Mucosa of stomach (tissue), 1 donor: ENCODE data around the gene TBX20.

Experiments used
- H3K27me3 ChIP-seq: one replicate; pipeline ENCODE4 v1.7.0; 2013; ENCODE audit warnings: mild to moderate bottlenecking, low read length; ENCODE audit not compliant: control insufficient read depth, insufficient read depth
- H3K36me3 ChIP-seq: one replicate; pipeline ENCODE4 v1.7.0; 2013; ENCODE audit warnings: low read length; ENCODE audit not compliant: control insufficient read depth, insufficient read depth
- H3K4me1 ChIP-seq: one replicate; pipeline ENCODE4 v1.7.0; 2013; ENCODE audit warnings: mild to moderate bottlenecking, low read length; ENCODE audit not compliant: control insufficient read depth, insufficient read depth
- H3K4me3 ChIP-seq: one replicate; pipeline ENCODE4 v1.7.0; 2013; ENCODE audit warnings: low read length
- H3K9ac ChIP-seq: one replicate; pipeline ENCODE4 v1.7.0; 2013; ENCODE audit warnings: mild to moderate bottlenecking, low read length, moderate library complexity
- H3K9me3 ChIP-seq: one replicate; pipeline ENCODE4 v1.7.0; 2013; ENCODE audit warnings: mild to moderate bottlenecking, low read length, moderate library complexity; ENCODE audit not compliant: control insufficient read depth
- donor health status: Pancreatic carcinoma.

TBX20 gene, protein sequence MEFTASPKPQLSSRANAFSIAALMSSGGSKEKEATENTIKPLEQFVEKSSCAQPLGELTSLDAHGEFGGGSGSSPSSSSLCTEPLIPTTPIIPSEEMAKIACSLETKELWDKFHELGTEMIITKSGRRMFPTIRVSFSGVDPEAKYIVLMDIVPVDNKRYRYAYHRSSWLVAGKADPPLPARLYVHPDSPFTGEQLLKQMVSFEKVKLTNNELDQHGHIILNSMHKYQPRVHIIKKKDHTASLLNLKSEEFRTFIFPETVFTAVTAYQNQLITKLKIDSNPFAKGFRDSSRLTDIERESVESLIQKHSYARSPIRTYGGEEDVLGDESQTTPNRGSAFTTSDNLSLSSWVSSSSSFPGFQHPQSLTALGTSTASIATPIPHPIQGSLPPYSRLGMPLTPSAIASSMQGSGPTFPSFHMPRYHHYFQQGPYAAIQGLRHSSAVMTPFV

DNA sequence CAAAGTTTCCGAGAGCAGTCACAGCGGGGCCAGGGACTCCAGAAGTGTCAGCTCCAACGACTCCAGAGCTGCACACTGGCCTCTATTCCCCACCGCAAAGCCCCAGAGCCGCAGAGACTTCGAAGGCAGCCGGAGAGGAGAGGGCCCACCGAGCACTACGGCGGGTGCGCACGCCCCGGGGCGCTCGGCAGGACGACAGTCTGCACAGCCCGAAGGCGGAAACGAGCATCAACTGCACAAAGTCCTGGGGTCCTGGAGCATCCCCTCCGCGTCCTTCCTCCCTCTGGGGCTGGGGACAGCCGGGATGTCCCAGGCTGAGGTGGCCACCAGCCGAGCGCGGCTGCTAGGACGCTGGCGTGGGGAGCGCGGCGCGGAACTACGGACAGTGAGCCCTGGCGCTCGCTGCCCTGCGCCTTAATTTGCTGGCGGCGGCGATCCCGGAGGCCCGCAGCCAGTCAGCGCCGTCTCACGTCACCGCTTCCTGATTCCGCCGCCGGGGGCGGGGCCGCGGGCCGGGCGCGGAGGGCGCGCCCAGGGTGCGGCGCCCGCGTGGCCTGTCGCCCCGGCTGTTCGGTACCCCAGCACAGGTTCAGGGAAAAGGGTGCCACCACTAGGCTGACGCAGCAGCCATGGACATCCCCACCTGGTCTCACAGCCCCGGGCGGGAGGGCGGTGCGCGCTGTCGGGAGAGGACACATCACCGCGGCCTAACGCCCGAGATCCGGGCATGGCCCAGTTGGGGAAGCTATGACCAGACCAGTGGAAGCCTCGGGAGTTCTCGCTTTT lies at the start of gene TBX20:
TBX20 (minus strand) TSS at position 391 of the 786 bp plus-strand sequence. CDS start 480 bp downstream, outside the sequence.
- H3K4me1 ChIP-seq, result peaks cover 5% of the 10 kb centered on the region
- no peaks in the 10 kb centered on the region for H3K36me3 ChIP-seq
- no peak within 1 kb of the TSS for H3K9ac ChIP-seq
- peak within 1 kb of the TSS; percentile 46 for H3K4me3 ChIP-seq
- peaks cover 98% of the 10 kb centered on the region for H3K27me3 ChIP-seq
- H3K9me3 ChIP-seq, result no peaks in the 10 kb centered on the region

DNA sequence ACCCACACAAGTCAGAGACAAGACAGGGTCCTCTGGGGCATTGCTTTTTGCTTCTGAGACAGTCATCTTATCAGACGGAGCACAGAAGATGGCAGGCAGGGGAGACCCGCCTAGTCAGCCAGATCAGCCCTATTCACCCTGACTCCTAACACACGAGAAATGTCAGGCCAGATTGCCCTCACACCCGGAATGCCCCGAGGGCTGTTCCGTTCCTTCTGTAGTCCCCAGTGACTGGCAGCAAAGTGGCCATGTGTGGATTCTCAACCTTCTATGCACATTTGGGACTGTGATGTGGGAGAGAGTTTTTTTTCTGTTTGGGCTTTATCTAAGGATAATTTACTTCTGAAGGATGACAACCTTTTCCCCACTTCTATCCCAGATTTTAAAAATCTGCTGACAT lies 35.5 kb upstream of the TBX20 start:
- Histone ChIP-seq H3K36me3 (no peaks in the 10 kb centered on the region), H3K9me3 (no peaks in the 10 kb centered on the region), H3K9ac (no peak overlapping the region), H3K27me3 (peaks cover 3% of the 10 kb centered on the region), H3K4me3 (no peak overlapping the region), H3K4me1 (no peaks in the 10 kb centered on the region)

DNA sequence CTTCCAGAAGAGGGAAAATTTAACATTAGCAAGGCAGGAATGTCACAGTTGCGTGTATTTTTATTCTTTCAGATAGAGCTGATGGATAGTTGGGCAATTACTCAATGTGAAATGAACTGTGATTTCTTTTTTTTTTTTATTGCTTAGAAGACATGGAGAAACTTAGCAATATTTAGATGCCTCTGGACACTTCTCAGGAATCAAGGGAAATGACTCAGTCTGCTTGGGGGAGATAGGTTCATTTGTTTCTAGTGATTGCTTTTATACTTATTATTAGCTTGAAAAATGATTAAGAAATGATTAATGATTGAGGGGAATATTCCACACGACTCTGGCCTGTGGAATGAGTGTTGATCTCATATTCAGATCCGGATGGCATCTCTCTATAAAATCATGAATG lies 33.1 kb upstream of the TBX20 start:
- no peak overlapping the region for H3K4me3 ChIP-seq
- no peaks in the 10 kb centered on the region for H3K9me3 ChIP-seq
- H3K36me3 ChIP-seq, result no peaks in the 10 kb centered on the region
- peaks cover 14% of the 10 kb centered on the region for H3K27me3 ChIP-seq
- no peaks in the 10 kb centered on the region for H3K4me1 ChIP-seq
- H3K9ac ChIP-seq, result no peak overlapping the region

DNA sequence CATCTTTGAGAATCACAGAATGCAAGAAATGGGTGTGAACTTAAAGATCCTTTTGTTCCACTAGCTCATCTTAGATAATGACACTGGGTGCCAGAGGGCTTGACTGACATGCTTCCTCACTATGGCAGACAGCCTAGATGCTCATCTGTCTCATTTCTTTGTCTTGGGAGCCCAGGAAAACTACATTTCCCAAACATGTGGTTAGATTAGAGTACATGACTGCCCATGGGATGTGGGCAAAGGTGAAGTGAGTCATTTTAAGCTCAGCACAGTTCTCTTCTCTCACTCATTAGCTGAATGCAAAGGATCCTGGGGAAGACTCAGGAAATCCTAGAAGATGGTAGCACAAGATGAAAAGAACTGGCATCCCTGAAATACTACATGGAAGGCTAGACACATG lies 32.5 kb upstream of the TBX20 start:
- peaks cover 14% of the 10 kb centered on the region for H3K27me3 ChIP-seq
- no peaks in the 10 kb centered on the region for H3K4me1 ChIP-seq
- H3K9ac ChIP-seq, result no peak overlapping the region
- H3K9me3 ChIP-seq, result no peaks in the 10 kb centered on the region
- no peak overlapping the region for H3K4me3 ChIP-seq
- no peaks in the 10 kb centered on the region for H3K36me3 ChIP-seq

DNA sequence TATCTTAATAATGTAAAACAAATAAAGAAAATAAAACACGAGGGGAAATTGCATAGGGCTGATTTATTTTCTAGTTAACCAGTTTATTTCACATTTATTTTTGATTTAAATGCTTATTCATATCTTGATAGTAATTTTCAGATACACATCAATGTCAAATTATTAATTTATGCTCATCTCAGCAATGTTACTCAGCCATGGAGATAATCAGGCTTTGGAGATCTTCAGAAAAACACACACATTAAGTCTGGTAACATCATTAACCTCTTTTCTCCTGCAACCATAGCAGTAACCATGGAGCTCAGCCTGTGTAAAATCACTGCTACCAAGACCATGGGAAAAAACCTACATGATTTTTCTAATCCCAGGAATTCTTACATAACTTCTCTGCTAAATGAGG lies 31.9 kb upstream of the TBX20 start:
- Histone ChIP-seq H3K4me3 (no peak overlapping the region), H3K9ac (no peak overlapping the region), H3K36me3 (no peaks in the 10 kb centered on the region), H3K9me3 (no peaks in the 10 kb centered on the region), H3K4me1 (no peaks in the 10 kb centered on the region), H3K27me3 (peaks cover 14% of the 10 kb centered on the region)

DNA sequence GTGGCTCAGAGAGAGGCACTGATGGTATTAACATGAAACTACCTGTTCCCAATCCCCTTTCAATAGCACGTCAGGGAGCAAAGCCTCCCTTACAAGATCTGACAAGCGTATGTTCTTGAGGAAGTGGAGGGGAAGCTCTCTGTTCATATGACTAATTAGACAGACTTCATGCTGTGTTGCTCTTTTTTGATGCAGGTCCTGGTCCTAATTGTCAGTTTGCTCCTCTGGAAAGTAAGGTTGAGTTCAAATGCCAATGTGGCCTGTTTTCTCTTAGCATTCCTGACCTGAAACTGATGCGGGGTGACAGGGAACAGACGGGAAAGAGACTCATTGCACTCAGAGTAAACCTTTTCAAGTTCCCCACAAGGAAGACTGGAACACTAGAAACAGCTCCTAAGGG lies 27.0 kb upstream of the TBX20 start:
- Histone ChIP-seq H3K4me1 (no peaks in the 10 kb centered on the region), H3K9me3 (no peaks in the 10 kb centered on the region), H3K4me3 (no peak overlapping the region), H3K9ac (no peak overlapping the region), H3K27me3 (peaks cover 14% of the 10 kb centered on the region), H3K36me3 (no peaks in the 10 kb centered on the region)

DNA sequence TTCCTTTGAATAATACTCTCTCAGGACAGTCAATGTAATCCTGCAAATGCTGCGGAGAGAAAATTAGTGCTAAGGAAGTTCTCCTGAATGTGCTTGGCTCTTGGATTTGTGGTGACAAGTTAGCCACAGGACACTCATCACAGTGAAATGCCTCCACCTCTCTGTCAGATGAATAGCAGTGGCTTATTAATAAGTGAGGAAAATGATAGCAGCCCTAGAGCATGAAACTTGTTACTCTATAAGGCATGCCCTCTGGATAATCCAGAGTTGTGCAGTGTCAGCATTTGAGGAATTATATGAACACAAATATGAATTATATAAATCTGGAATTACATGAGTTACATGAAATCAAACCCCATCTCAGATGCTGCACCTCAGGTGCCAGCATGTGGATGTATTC lies 23.5 kb upstream of the TBX20 start:
- Histone ChIP-seq H3K27me3 (no peaks in the 10 kb centered on the region), H3K36me3 (no peaks in the 10 kb centered on the region), H3K4me1 (no peaks in the 10 kb centered on the region), H3K9me3 (no peaks in the 10 kb centered on the region), H3K4me3 (no peak overlapping the region), H3K9ac (no peak overlapping the region)

DNA sequence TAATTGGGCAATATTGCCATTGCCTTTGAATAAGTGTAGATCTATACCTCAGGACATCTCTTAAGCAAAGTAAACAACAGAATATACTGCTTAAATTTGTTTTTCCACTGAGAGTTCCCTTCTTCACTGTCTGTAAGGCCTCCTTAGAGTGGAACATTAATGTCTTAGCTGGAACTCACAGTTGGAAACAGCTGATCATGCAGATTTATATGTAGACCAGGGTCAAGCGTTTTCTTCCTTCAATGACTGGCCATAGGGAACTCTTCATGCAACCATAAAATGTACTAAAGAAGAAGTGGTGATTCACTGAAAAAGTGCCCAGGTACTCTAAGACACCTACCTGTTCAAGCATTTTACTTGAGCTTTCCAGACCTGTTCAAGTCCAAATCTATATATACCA lies 18.3 kb upstream of the TBX20 start:
- Histone ChIP-seq H3K9me3 (no peaks in the 10 kb centered on the region), H3K4me3 (no peak overlapping the region), H3K4me1 (no peaks in the 10 kb centered on the region), H3K9ac (no peak overlapping the region), H3K36me3 (no peaks in the 10 kb centered on the region), H3K27me3 (no peaks in the 10 kb centered on the region)

DNA sequence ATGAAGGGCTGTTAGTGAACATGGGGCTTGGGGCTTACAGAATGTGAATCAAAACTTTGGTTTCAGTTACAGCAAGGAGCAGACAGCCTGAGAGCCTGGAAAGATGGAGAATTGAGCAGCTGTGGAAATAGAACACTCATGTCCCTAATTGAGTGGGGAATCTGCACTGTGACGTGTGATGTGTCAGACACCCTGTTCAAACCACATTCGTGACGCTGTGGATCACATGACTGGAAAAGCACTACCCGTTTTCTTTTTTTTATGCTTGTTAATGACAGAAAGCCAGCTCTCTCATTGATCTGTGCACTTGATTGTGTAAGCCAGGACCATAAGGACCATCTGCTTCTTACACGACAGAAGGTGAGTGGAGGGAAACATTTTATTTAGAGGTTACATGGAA lies 15.1 kb upstream of the TBX20 start:
- H3K4me1 ChIP-seq, result no peaks in the 10 kb centered on the region
- H3K36me3 ChIP-seq, result no peaks in the 10 kb centered on the region
- no peaks in the 10 kb centered on the region for H3K9me3 ChIP-seq
- H3K9ac ChIP-seq, result no peak overlapping the region
- H3K4me3 ChIP-seq, result no peak overlapping the region
- peaks cover 10% of the 10 kb centered on the region for H3K27me3 ChIP-seq

DNA sequence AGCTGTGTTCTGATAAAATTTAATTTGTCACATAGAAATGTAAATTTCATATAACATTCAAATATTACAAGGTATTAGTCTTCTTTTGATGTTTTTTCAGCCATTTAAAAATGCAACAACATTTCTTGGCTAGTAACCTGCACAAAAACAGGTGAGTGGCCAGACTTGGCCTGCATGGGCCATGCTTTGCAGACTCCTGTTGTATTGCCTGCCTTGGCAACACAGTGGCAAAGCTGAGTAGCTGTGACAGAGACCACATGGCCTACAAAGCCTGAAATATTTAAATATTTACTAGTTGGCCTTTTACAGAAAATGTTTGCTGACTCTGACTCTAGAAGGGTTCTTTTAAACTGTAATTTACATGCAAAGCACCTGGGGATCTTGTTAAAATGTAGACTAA lies 13.5 kb upstream of the TBX20 start:
- peaks cover 21% of the 10 kb centered on the region for H3K27me3 ChIP-seq
- no peaks in the 10 kb centered on the region for H3K4me1 ChIP-seq

DNA sequence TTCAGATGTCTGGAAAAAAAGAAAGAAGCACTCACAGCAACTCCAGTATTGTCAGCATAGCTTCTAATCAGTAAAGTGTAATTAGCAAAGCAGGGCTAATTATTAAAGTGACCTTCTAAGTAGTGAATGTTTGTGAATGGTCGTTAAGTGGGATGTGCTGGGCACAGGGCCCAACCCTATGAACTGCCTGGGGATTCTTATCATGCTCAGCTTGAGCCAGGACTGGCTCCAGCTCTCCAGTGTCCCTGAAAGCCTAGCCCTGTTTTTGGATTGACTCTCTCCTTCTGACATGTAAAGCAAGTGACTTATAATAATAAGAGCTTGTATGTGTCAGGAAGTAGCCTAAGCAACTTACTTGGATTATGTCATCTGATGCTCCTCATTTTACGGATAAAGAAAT lies 9.5 kb upstream of the TBX20 start:
- H3K9ac ChIP-seq, result no peak overlapping the region
- H3K4me3 ChIP-seq, result no peak overlapping the region
- no peaks in the 10 kb centered on the region for H3K4me1 ChIP-seq
- no peaks in the 10 kb centered on the region for H3K36me3 ChIP-seq
- H3K9me3 ChIP-seq, result no peaks in the 10 kb centered on the region
- peaks cover 59% of the 10 kb centered on the region for H3K27me3 ChIP-seq

More for the DNA sequence above, 13.5 kb upstream of the TBX20 start:
- no peak overlapping the region for H3K4me3 ChIP-seq
- no peaks in the 10 kb centered on the region for H3K9me3 ChIP-seq
- no peaks in the 10 kb centered on the region for H3K36me3 ChIP-seq
- no peak overlapping the region for H3K9ac ChIP-seq
